GM12878 (cell line): ENCODE measurements around the gene CELSR1. TPM values are rescaled to one million over a fixed set of nuclear protein-coding genes. Genes with fewer than 3 reads are reported as not detected.

Source experiments
- ATAC-seq: fragments of 200-7000 bp; cut with Tn5 transposase; 3 replicates; pipeline ENCODE4 v1.9.1; 2020; ENCODE audit warnings: mild to moderate bottlenecking, moderate library complexity
- BruUV-seq: library from RNA; stranded (reverse); fragments of 400-500 nt; replicated peaks from 2 replicates; lab custom pipeline; 2021; lab: Mats Ljungman, UMichigan
- CTCF ChIA-PET: fragments of 300-600 bp; sonication (Branson Sonifier 250); formaldehyde crosslinking; extraction: SDS; loops from one replicate; lab custom pipeline; 2021; ENCODE audit warnings: inconsistent platforms; lab: Yijun Ruan, JAX
- POLR2A ChIA-PET: fragments of 350-600 bp; formaldehyde crosslinking; extraction: SDS; loops from one replicate; lab custom pipeline; 2021; ENCODE audit warnings: inconsistent platforms; lab: Charles Lee
- RAD21 ChIA-PET: fragments of 300-600 bp; sonication (Branson Sonifier 250); formaldehyde crosslinking; loops from one replicate; lab custom pipeline; 2023; ENCODE audit warnings: antibody characterized with exemption; ENCODE audit not compliant: unreplicated experiment; lab: Charles Lee
- SMC1A ChIA-PET: fragments of 300-600 bp; sonication (Branson Sonifier 250); formaldehyde crosslinking; loops from one replicate; lab custom pipeline; 2023; ENCODE audit not compliant: unreplicated experiment, uncharacterized antibody; lab: Charles Lee
- DNase-seq: peaks from one replicate; pipeline ENCODE4 v3.0.0-alpha.2; 2011; ENCODE audit warnings: low read depth, low spot score
- FAIRE-seq: peaks from 3 replicates; lab custom pipeline; 2011; peaks lifted over from hg19 to GRCh38; lab: Jason Lieb, UNC
- H2AFZ ChIP-seq: 2 replicates; pipeline ENCODE4 v1.6.0; 2011; ENCODE audit warnings: low read depth, low read length, control low read depth; ENCODE audit not compliant: control insufficient read depth
- H3K27ac ChIP-seq: 2 replicates; pipeline ENCODE4 v1.5.1; 2011; ENCODE audit warnings: control low read depth; ENCODE audit not compliant: control insufficient read depth, insufficient read depth
- H3K27me3 ChIP-seq, 2 experiments: replicated peaks in 1 of 2; 2 replicates each; pipeline versions ENCODE4 v1.6.0 to v1.6.1; 2011; ENCODE audit warnings: low read length in 1 of 2; ENCODE audit not compliant: control insufficient read depth in 2 of 2, insufficient read depth in 2 of 2
- H3K36me3 ChIP-seq, 2 experiments: 2 replicates each; pipeline ENCODE4 v1.5.1; 2011; ENCODE audit warnings: low read length in 1 of 2; ENCODE audit not compliant: control insufficient read depth in 2 of 2, insufficient read depth in 2 of 2
- H3K4me1 ChIP-seq: 2 replicates; pipeline ENCODE4 v1.6.1; 2011; ENCODE audit warnings: mild to moderate bottlenecking, low read length, moderate library complexity, mixed read lengths; ENCODE audit not compliant: control insufficient read depth, insufficient read depth
- H3K4me2 ChIP-seq: 2 replicates; pipeline ENCODE4 v1.6.0; 2011; ENCODE audit warnings: control low read depth; ENCODE audit not compliant: control insufficient read depth, insufficient read depth
- H3K4me3 ChIP-seq: fragments of 200-600 bp; sonication (generic); 2 replicates; pipeline ENCODE4 v1.5.1; 2016
- H3K79me2 ChIP-seq: 2 replicates; pipeline ENCODE4 v1.6.0; 2011; ENCODE audit warnings: low read length; ENCODE audit not compliant: control insufficient read depth, insufficient read depth
- H3K9ac ChIP-seq: 2 replicates; pipeline ENCODE4 v1.8.0; 2011; ENCODE audit warnings: low read length, control low read depth, mixed read lengths; ENCODE audit not compliant: control insufficient read depth, insufficient read depth
- H3K9me3 ChIP-seq: replicated peaks from 3 replicates; pipeline ENCODE4 v1.5.1; 2011; ENCODE audit warnings: mild to moderate bottlenecking, low read length; ENCODE audit not compliant: control insufficient read depth, insufficient read depth
- H4K20me1 ChIP-seq: 2 replicates; pipeline ENCODE4 v1.6.0; 2011; ENCODE audit not compliant: control insufficient read depth, insufficient read depth
- FOS ChIP-seq: IDR thresholded peaks from 3 replicates; pipeline ENCODE4 v1.6.1; 2011; ENCODE audit warnings: borderline replicate concordance; ENCODE audit not compliant: insufficient read length; ENCODE audit errors: extremely low read depth
- GABPA ChIP-seq: IDR thresholded peaks from 2 replicates; pipeline ENCODE4 v1.6.1; 2014; ENCODE audit warnings: antibody characterized with exemption, low read depth, mild to moderate bottlenecking, inconsistent platforms
- IKZF2 ChIP-seq, 2 experiments: fragments of 450-650 bp; IDR thresholded peaks; 2 replicates each; pipeline ENCODE4 v1.6.1; 2017; ENCODE audit warnings: mild to moderate bottlenecking in 2 of 2, moderate library complexity in 2 of 2
- NBN ChIP-seq: fragments of 450-650 bp; IDR thresholded peaks from 2 replicates; pipeline ENCODE4 v1.6.1; 2016
- NR2C2 ChIP-seq: IDR thresholded peaks from 2 replicates; pipeline ENCODE4 v1.6.1; 2011; ENCODE audit warnings: borderline replicate concordance, low read depth; ENCODE audit not compliant: control insufficient read depth, insufficient read length
- RUNX3 ChIP-seq: IDR thresholded peaks from 2 replicates; pipeline ENCODE4 v1.6.1; 2012; ENCODE audit warnings: low read length, inconsistent platforms
- SMAD5 ChIP-seq: IDR thresholded peaks from 2 replicates; pipeline ENCODE4 v1.6.1; 2016; ENCODE audit warnings: antibody characterized with exemption, low read depth
- SMC3 ChIP-seq: IDR thresholded peaks from 2 replicates; pipeline ENCODE4 v1.6.1; 2011; ENCODE audit warnings: low read length, improper control_type of control experiment, borderline replicate concordance
- SREBF1 ChIP-seq: IDR thresholded peaks from 2 replicates; pipeline ENCODE4 v1.6.1; 2012; ENCODE audit warnings: mild to moderate bottlenecking, low read length
- STAT1 ChIP-seq: fragments of 450-650 bp; conservative IDR thresholded peaks from 2 replicates; pipeline ENCODE4 v1.6.1; 2014; ENCODE audit warnings: antibody characterized with exemption, mild to moderate bottlenecking
- STAT3 ChIP-seq: IDR thresholded peaks from 2 replicates; pipeline ENCODE4 v1.6.1; 2011; ENCODE audit warnings: low read depth, low read length, improper control_type of control experiment
- YBX1 ChIP-seq: fragments of 450-650 bp; IDR thresholded peaks from 2 replicates; pipeline ENCODE4 v1.6.1; 2016; ENCODE audit warnings: antibody characterized with exemption
- WGBS: methylation state at CpG from one replicate; pipeline ENCODE4 v1.1.6; 2016; ENCODE audit warnings: low lambda C conversion rate; ENCODE audit not compliant: insufficient replicate concordance, insufficient coverage; ENCODE audit errors: missing lambda C conversion rate; 5-methylcytosine and 5-hydroxymethylcytosine counted together
- in situ Hi-C: fragments of 300-500 bp; cut with MboI; formaldehyde crosslinking; loops from 9 replicates; pipeline ENCODE4 v1.14.3; 2018; ENCODE audit warnings: mixed read lengths
- intact Hi-C: fragments of 100-400 bp; cut with micrococcal nuclease; formaldehyde crosslinking; loops from one replicate; pipeline ENCODE4 v1.14.2; 2022; ENCODE audit not compliant: unreplicated experiment
- polyA plus RNA-seq, 11 experiments: library from polyadenylated mRNA; depleted of rRNA in 4 of 11; unstranded in 6 of 11; stranded (reverse) in 5 of 11; fragments of >200 nt; fragmentation: Nextera tagmentation in 4 of 11; fragmentation: Illumina TruSeq in 1 of 11; extraction: Ambion mirVana in 4 of 11; extraction: Trizol in 1 of 11; gene quantifications; 1 replicate in 1 of 11; 2 replicates in 10 of 11; pipeline versions ENCODE4 v1.2.1 to v1.2.3, GENCODE V29; 2011 to 2016; ENCODE audit warnings: inconsistent platforms in 2 of 11, missing spikeins in 2 of 11, low read depth in 1 of 11
- total RNA-seq, 4 experiments: library from RNA; depleted of rRNA in 3 of 4; stranded (reverse); fragments of >200 nt in 3 of 4; fragmentation: Illumina TruSeq in 1 of 4; extraction: Trizol in 1 of 4; gene quantifications; 2 replicates each; pipeline versions ENCODE4 v1.2.1 to v1.2.3, GENCODE V29; 2013 to 2021
- TF ChIP-seq, protein P1 (sequence below): fragments of 150-350 bp; IDR thresholded peaks from 2 replicates; pipeline ENCODE4 v1.6.1; 2014; ENCODE audit warnings: mild to moderate bottlenecking, low read depth, low read length
- TF ChIP-seq, protein P2 (sequence below): IDR thresholded peaks from 2 replicates; pipeline ENCODE4 v1.6.1; 2011; ENCODE audit warnings: borderline replicate concordance, low read depth, mild to moderate bottlenecking, moderate library complexity, low read length; ENCODE audit not compliant: insufficient read depth, poor library complexity, severe bottlenecking

Gene CELSR1
- total and polyA plus RNA-seq, 10 of the 15 experiments (the other 5 are each of a cell fraction or from before 2014, with no cell fraction given), result 0.05 to 1.7 (median 0.35) TPM; not detected in 2

DNA sequence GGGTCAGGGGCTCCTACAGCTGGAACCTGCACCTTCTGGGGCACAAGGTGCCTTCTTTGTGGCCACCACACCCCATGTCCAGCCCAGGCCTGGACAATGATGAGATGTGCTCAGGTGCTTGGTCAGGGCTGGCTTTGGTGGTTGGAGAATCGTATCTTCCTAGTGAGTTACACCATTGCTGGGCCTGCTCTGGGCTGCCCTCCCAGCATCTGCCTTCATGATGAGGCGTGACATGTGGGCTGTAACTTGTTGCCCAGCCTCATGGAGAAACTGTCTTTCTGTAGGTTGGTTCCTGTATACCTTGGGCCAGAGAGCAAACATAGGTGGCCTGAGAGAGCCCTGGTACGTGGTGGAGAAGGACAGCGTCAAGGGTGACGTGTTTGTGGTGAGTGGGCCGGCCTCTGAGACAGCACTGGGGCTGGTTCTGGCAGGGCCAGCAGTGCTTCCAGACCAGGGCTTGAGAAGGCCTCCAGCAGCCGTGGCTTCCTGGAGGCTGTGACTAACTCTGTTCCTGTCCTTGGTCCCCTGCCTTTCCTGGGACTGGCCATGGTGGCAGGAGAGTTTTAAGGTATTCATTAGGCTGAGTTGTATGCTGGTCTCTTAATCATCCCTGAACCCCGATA is 183.8 kb downstream of the CELSR1 start:
- H3K27me3 ChIP-seq, result no peaks in the 10 kb centered on the region
- H4K20me1 ChIP-seq, result no peaks in the 10 kb centered on the region
- ATAC-seq (no peak), FAIRE-seq (no peak), DNase-seq (no peak)
- ChIA-PET RAD21 (no interaction called here), CTCF (interaction anchor here (1.1 kb wide), 1 partner anchor 14 kb away, joined by 4 read pairs; no protein-coding TSS in a partner anchor), POLR2A (no interaction called here), SMC1A (no interaction called here)
- no peaks in the 10 kb centered on the region for H3K4me1 ChIP-seq
- H3K36me3 ChIP-seq, result peaks cover 13 to 52% of the 10 kb centered on the region in 2 experiments
- BruUV-seq, result no TSS peak
- WGBS, result 92% methylated on average over 8 of the region's 8 CpGs
- H3K9ac ChIP-seq, result no peak overlapping the region
- no peak overlapping the region for H3K27ac ChIP-seq
- H2AFZ ChIP-seq, result no peak overlapping the region
- intact Hi-C loops, result no loop called here
- in situ Hi-C loops, result no loop called here
- no peak overlapping the region for H3K4me2 ChIP-seq
- no peaks in the 10 kb centered on the region for H3K9me3 ChIP-seq
- H3K4me3 ChIP-seq, result no peak overlapping the region
- no peaks in the 10 kb centered on the region for H3K79me2 ChIP-seq
- TF ChIP-seq SMAD5 (no peak), STAT1 (no peak), NBN (no peak), NR2C2 (no peak), SREBF1 (no peak), IKZF2 (IDR thresholded peaks at IDR 0.05) (no peak), FOS (no peak), YBX1 (no peak), SMC3 (no peak), GABPA (no peak), STAT3 (no peak), RUNX3 (no peak)
- TF ChIP-seq, protein P1, sequence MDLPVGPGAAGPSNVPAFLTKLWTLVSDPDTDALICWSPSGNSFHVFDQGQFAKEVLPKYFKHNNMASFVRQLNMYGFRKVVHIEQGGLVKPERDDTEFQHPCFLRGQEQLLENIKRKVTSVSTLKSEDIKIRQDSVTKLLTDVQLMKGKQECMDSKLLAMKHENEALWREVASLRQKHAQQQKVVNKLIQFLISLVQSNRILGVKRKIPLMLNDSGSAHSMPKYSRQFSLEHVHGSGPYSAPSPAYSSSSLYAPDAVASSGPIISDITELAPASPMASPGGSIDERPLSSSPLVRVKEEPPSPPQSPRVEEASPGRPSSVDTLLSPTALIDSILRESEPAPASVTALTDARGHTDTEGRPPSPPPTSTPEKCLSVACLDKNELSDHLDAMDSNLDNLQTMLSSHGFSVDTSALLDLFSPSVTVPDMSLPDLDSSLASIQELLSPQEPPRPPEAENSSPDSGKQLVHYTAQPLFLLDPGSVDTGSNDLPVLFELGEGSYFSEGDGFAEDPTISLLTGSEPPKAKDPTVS, result no peak
- TF ChIP-seq, protein P2, sequence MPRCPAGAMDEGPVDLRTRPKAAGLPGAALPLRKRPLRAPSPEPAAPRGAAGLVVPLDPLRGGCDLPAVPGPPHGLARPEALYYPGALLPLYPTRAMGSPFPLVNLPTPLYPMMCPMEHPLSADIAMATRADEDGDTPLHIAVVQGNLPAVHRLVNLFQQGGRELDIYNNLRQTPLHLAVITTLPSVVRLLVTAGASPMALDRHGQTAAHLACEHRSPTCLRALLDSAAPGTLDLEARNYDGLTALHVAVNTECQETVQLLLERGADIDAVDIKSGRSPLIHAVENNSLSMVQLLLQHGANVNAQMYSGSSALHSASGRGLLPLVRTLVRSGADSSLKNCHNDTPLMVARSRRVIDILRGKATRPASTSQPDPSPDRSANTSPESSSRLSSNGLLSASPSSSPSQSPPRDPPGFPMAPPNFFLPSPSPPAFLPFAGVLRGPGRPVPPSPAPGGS, result no peak
